DND-41 (cell line): ENCODE data around the gene NBL1.

Experiments used
- ATAC-seq: fragments of 200-7000 bp; cut with Tn5 transposase; 3 replicates; pipeline ENCODE4 v1.9.1; 2021; ENCODE audit warnings: low read depth; ENCODE audit not compliant: insufficient read depth
- DNase-seq: peaks from one replicate; pipeline ENCODE4 v3.0.0-alpha.2; 2020
- H2AFZ ChIP-seq: 2 replicates; pipeline ENCODE4 v1.6.0; 2012; ENCODE audit warnings: low read depth, low read length
- H3K27ac ChIP-seq: 2 replicates; pipeline ENCODE4 v1.5.1; 2012; ENCODE audit warnings: low read length, inconsistent platforms
- H3K27me3 ChIP-seq: fragments of 200-600 bp; sonication (generic); 2 replicates; pipeline ENCODE4 v1.6.0; 2012; ENCODE audit warnings: low read length, mild to moderate bottlenecking, inconsistent platforms; ENCODE audit not compliant: insufficient read depth, poor library complexity
- H3K36me3 ChIP-seq: 2 replicates; pipeline ENCODE4 v1.5.1; 2012; ENCODE audit warnings: low read length, inconsistent platforms; ENCODE audit not compliant: insufficient read depth
- H3K4me1 ChIP-seq: 2 replicates; pipeline ENCODE4 v1.5.1; 2012; ENCODE audit warnings: mild to moderate bottlenecking, low read length; ENCODE audit not compliant: insufficient read depth
- H3K4me2 ChIP-seq: 2 replicates; pipeline ENCODE4 v1.6.0; 2012; ENCODE audit warnings: mild to moderate bottlenecking, moderate library complexity, low read length, inconsistent platforms; ENCODE audit not compliant: insufficient read depth
- H3K4me3 ChIP-seq, 2 experiments: fragments of 200-600 bp in 1 of 2; shearing (Covaris generic) in 1 of 2; 2 replicates each; pipeline ENCODE4 v1.5.1; 2012 to 2016; ENCODE audit warnings: inconsistent platforms in 2 of 2, low read length in 2 of 2, mild to moderate bottlenecking in 2 of 2, low read depth in 1 of 2, moderate library complexity in 1 of 2
- H3K79me2 ChIP-seq: 2 replicates; pipeline ENCODE4 v1.6.0; 2012; ENCODE audit warnings: low read length, inconsistent platforms; ENCODE audit not compliant: insufficient read depth
- H3K9ac ChIP-seq: 2 replicates; pipeline ENCODE4 v1.6.0; 2012; ENCODE audit warnings: low read depth, mild to moderate bottlenecking, inconsistent platforms, low read length, moderate library complexity
- H3K9me3 ChIP-seq: 2 replicates; pipeline ENCODE4 v1.5.1; 2012; ENCODE audit warnings: low read length, moderate library complexity, mild to moderate bottlenecking, inconsistent platforms; ENCODE audit not compliant: insufficient read depth, severe bottlenecking
- H4K20me1 ChIP-seq: 2 replicates; pipeline ENCODE4 v1.6.0; 2012; ENCODE audit warnings: low read length; ENCODE audit not compliant: insufficient read depth
- CTCF ChIP-seq: IDR thresholded peaks from 2 replicates; pipeline ENCODE4 v1.5.1; 2012; ENCODE audit warnings: borderline replicate concordance, low read length, moderate library complexity, mild to moderate bottlenecking; ENCODE audit not compliant: poor library complexity, severe bottlenecking; ENCODE audit errors: extremely low read depth
- EZH2 ChIP-seq: IDR thresholded peaks from 3 replicates; pipeline ENCODE4 v1.6.1; 2012; ENCODE audit warnings: borderline replicate concordance, low read depth, mild to moderate bottlenecking, moderate library complexity, low read length, inconsistent platforms; ENCODE audit not compliant: severe bottlenecking

The NBL1 gene

GRCh38 chr1:19689085-19689757 is 45.1 kb downstream of the NBL1 start:
- DNase-seq (no peak), ATAC-seq (no peak)
- no peaks in the 10 kb centered on the region for H3K4me1 ChIP-seq
- H3K4me2 ChIP-seq, result no peak overlapping the region
- H4K20me1 ChIP-seq, result 0 out of 2 replicates have a peak, but pooled peaks cover 3% of the 10 kb centered on the region
- H2AFZ ChIP-seq, result no peak overlapping the region
- no peak overlapping the region for H3K27ac ChIP-seq
- H3K79me2 ChIP-seq, result no peaks in the 10 kb centered on the region
- peaks cover 14% of the 10 kb centered on the region for H3K9me3 ChIP-seq
- no peaks in the 10 kb centered on the region for H3K36me3 ChIP-seq
- TF ChIP-seq CTCF, result no peak
- TF ChIP-seq EZH2, result no peak
- no peak overlapping the region for H3K9ac ChIP-seq
- H3K4me3 ChIP-seq, result no peak overlapping the region
- no peaks in the 10 kb centered on the region for H3K27me3 ChIP-seq

GRCh38 chr1:19689856-19690255 is 45.7 kb downstream of the NBL1 start:
- Histone ChIP-seq H3K27ac (no peak overlapping the region), H3K4me1 (no peaks in the 10 kb centered on the region), H4K20me1 (no peaks in the 10 kb centered on the region), H3K79me2 (no peaks in the 10 kb centered on the region), H3K4me2 (no peak overlapping the region), H3K9ac (no peak overlapping the region), H3K9me3 (peaks cover 14% of the 10 kb centered on the region), H2AFZ (no peak overlapping the region), H3K27me3 (no peaks in the 10 kb centered on the region), H3K36me3 (no peaks in the 10 kb centered on the region), H3K4me3 (no peak overlapping the region)
- DNase-seq (no peak), ATAC-seq (no peak)
- TF ChIP-seq CTCF, result no peak

GRCh38 chr1:19690342-19690741 is 46.2 kb downstream of the NBL1 start:
- H3K27me3 ChIP-seq, result no peaks in the 10 kb centered on the region
- H3K79me2 ChIP-seq, result no peaks in the 10 kb centered on the region
- H2AFZ ChIP-seq, result no peak overlapping the region
- H3K36me3 ChIP-seq, result no peaks in the 10 kb centered on the region
- no peak for ATAC-seq
- H3K4me2 ChIP-seq, result no peak overlapping the region
- DNase-seq, result no peak
- H3K4me1 ChIP-seq, result no peaks in the 10 kb centered on the region
- H3K9ac ChIP-seq, result no peak overlapping the region
- no peak for TF ChIP-seq EZH2
- no peak for TF ChIP-seq CTCF
- H4K20me1 ChIP-seq, result no peaks in the 10 kb centered on the region
- peaks cover 14% of the 10 kb centered on the region for H3K9me3 ChIP-seq
- no peak overlapping the region for H3K27ac ChIP-seq
- no peak overlapping the region for H3K4me3 ChIP-seq
